RCC 7860 (cell line): ENCODE measurements around the gene GUCA1A.
A peak's percentile ranks its signal among the peaks of the same experiment; 100 is the strongest.
"Not testable (repeated sequence)": the region's sequence is repeated elsewhere in the genome, so short reads cannot be mapped to it uniquely, and the experiment has no call there.

Source experiments
- DNase-seq: peaks from one replicate; pipeline ENCODE4 v3.0.0-alpha.2; 2015; ENCODE audit warnings: low spot score
- FAIRE-seq: peaks from 2 replicates; lab custom pipeline; 2012; peaks lifted over from hg19 to GRCh38; lab: Jason Lieb, UNC

GUCA1A gene

GRCh38 chr6:42202131-42202915 lies 29.2 kb downstream of the GUCA1A start:
- not testable (repeated sequence) for FAIRE-seq, DNase-seq

GRCh38 chr6:42203183-42203582 lies 30.0 kb downstream of the GUCA1A start:
- DNase-seq (no peak), FAIRE-seq (no peak)

- FAIRE-seq (no peak), DNase-seq (no peak)
Measured at GRCh38 chr6:42204768-42205282, 31.7 kb downstream of the GUCA1A start.

- DNase-seq, FAIRE-seq: not testable (repeated sequence)
Measured at GRCh38 chr6:42207559-42207958, 34.4 kb downstream of the GUCA1A start.

GRCh38 chr6:42210551-42210950 lies 37.4 kb downstream of the GUCA1A start:
- DNase-seq: no peak
- no peak for FAIRE-seq

- FAIRE-seq (no peak), DNase-seq (no peak)
Measured at GRCh38 chr6:42211726-42212125, 38.6 kb downstream of the GUCA1A start.

- DNase-seq (no peak), FAIRE-seq (peak; percentile 60)
Measured at GRCh38 chr6:42212442-42212841, 39.3 kb downstream of the GUCA1A start.

- DNase-seq, FAIRE-seq: not testable (repeated sequence)
Measured at GRCh38 chr6:42216495-42216894, 43.3 kb downstream of the GUCA1A start.

GRCh38 chr6:42217157-42217518 lies 44.0 kb downstream of the GUCA1A start:
- FAIRE-seq (no peak), DNase-seq (no peak)

GRCh38 chr6:42217519-42218367 lies 44.6 kb downstream of the GUCA1A start, which contains the start of gene MRPS10:
Gene MRPS10 (minus strand): TSS chr6:42217861. CDS start chr6:42217849, 12 bp downstream.
- DNase-seq (peak; percentile 88), FAIRE-seq (peak; percentile 72)

GRCh38 chr6:42220807-42221206 lies 47.6 kb downstream of the GUCA1A start:
- FAIRE-seq: no peak
- no peak for DNase-seq

GRCh38 chr6:42221546-42221945 lies 48.4 kb downstream of the GUCA1A start:
- FAIRE-seq (no peak), DNase-seq (no peak)

- peak; percentile 49 for DNase-seq
- no peak for FAIRE-seq
Measured at GRCh38 chr6:42222448-42222847, 49.3 kb downstream of the GUCA1A start.

GRCh38 chr6:42224222-42225028 lies 51.3 kb downstream of the GUCA1A start:
- peak; percentile 81 for DNase-seq
- FAIRE-seq: peak; percentile 93

- FAIRE-seq: no peak
- no peak for DNase-seq
Measured at GRCh38 chr6:42225029-42225339, 51.8 kb downstream of the GUCA1A start.

- DNase-seq: no peak
- no peak for FAIRE-seq
Measured at GRCh38 chr6:42225419-42225818, 52.3 kb downstream of the GUCA1A start.

- DNase-seq (peak; percentile 74), FAIRE-seq (peak; percentile 75)
Measured at GRCh38 chr6:42226161-42226611, 53.0 kb downstream of the GUCA1A start.

- FAIRE-seq (peak; percentile 88), DNase-seq (peak; percentile 93)
Measured at GRCh38 chr6:42226645-42227143, 53.5 kb downstream of the GUCA1A start.

- no peak for DNase-seq
- FAIRE-seq: no peak
Measured at GRCh38 chr6:42227173-42227850, 54.1 kb downstream of the GUCA1A start.

- FAIRE-seq (no peak), DNase-seq (no peak)
Measured at GRCh38 chr6:42228305-42228704, 55.1 kb downstream of the GUCA1A start.
